Measurements from ENCODE around the gene CPSF4L.
A peak's percentile ranks its signal among the peaks of the same experiment; 100 is the strongest.

CPSF4L gene

DNA sequence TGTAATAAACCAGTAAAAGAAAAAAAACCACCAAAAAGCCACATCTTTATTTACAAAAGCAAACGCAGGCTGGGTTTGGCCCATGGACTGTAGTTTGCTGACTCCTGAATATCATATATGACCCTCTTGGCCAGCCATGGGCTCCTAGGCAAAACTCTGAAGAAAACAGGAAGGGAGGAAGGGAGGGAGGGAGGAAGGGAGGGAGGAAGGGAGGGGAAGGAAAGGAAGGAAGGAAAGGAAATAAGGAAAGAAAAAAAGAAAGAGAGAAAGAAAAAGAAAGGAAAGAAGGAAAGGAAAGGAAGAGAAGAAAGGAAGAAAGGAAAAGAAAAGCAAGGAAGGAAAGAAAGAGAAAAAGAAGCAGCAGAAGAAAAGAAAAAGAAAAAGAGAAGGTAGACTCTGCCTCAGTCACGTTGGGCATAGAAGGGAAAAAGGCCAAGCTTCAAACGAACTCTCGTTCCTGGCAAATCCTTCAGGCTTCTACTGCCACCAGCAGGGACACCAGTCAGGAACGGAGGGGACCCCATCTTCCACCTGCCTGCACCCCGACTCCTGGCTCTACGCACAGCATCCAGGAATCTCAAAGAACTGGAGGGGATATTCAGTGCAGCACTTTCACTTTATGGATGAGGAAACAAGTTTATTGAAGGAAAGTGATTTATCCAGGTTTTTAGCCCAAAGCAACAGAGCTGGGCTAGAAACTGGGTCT, 28.0 kb upstream of the CPSF4L start:
- Histone ChIP-seq H3K79me1 (replicated peaks; ENCODE audit: low read length, poor library complexity, severe bottlenecking) (peaks cover 34% of the 10 kb centered on the region), H3K9me3 (ENCODE audit: control insufficient read depth, low read length) (no peaks in the 10 kb centered on the region), H3K4me3 (ENCODE audit: insufficient read depth in 1 of 2, low read depth in 1 of 2, low read length in 2 of 2) (peak overlapping the region in 1 of 2 experiments; percentile 25), H3K4me1 (ENCODE audit: control insufficient read depth, insufficient read depth, low read depth, low read length) (peaks cover 53% of the 10 kb centered on the region), H2BK120ac (ENCODE audit: low read depth, low read length) (no peak overlapping the region), H2BK15ac (ENCODE audit: low read depth, poor library complexity, severe bottlenecking) (no peak overlapping the region), H3K23ac (ENCODE audit: low read length in 2 of 2) (no peak overlapping the region), H3K36me3 (ENCODE audit: control insufficient read depth in 1 of 2, insufficient read depth in 2 of 2, low read depth in 1 of 2, low read length in 2 of 2) (peaks cover 16 to 30% of the 10 kb centered on the region in 2 experiments), H3K4me2 (ENCODE audit: low read length, poor library complexity, severe bottlenecking) (no peak overlapping the region), H3K14ac (ENCODE audit: low read length in 2 of 2) (no peak overlapping the region), H2BK5ac (ENCODE audit: low read depth, low read length, poor library complexity, severe bottlenecking) (no peak overlapping the region), H3K27ac (ENCODE audit: low read length, poor library complexity, severe bottlenecking) (no peak overlapping the region), H4K91ac (ENCODE audit: low read length) (no peak overlapping the region), H3K27me3 (ENCODE audit: control insufficient read depth in 1 of 2, insufficient read depth in 1 of 2, low read length in 2 of 2) (no peaks in the 10 kb centered on the region), H2AK5ac (ENCODE audit: low read length, severe bottlenecking) (no peak overlapping the region), H4K8ac (ENCODE audit: low read length) (no peak overlapping the region), H3K4ac (ENCODE audit: low read depth in 1 of 2, low read length in 2 of 2) (no peak overlapping the region), H3K9ac (ENCODE audit: low read length) (peak overlapping the region; percentile 49), H2BK12ac (ENCODE audit: low read length in 2 of 2) (peak overlapping the region in 1 of 2 experiments; percentile 29), H2AFZ (ENCODE audit: low read depth, low read length) (no peak overlapping the region), H3K18ac (ENCODE audit: low read depth in 1 of 2, low read length in 2 of 2) (peak overlapping the region in 1 of 2 experiments; percentile 24)
- WGBS = 89% methylated on average over 7 of the region's 7 CpGs
- DNase-seq = no peak

DNA sequence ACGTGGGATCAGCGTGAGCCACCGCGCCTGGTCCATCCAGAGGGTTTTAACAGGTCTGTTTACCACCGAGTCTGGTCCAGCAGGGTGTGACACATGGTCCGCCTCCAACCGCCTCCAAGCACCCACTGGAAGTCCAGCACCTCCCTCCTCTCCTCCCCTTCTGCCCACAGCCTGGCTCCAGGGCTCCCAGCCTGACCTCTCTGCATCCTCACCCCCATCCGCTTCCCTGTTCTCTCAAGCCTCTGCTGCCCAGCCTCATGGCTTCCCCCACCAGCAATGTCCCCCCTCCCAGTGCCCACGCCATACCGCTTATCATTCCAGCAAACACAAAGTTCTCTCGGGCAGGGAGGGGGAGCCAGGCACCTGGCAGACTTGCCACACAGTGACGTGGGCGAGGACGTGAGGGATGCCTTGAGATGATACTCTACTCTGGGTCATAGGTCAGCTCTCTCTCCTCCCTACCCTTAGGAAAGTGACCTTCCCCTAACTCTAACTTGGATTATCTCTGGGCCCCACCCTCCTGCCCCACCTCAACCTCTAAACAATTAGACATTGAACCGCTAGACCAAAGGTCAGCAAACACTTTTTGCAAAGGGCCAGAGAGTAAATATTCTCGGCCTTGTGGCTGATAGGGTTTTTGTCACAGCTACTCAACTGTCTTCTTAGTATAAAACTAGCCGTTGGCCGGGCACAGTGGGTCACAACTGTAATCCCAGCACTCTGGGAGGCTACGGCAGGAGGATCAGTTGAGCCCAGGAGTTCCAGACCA, 27.0 kb upstream of the CPSF4L start:
- Histone ChIP-seq H3K27me3 (ENCODE audit: control insufficient read depth in 1 of 2, insufficient read depth in 1 of 2, low read length in 2 of 2) (no peaks in the 10 kb centered on the region), H3K9me3 (ENCODE audit: control insufficient read depth, low read length) (no peaks in the 10 kb centered on the region), H3K27ac (ENCODE audit: low read length, poor library complexity, severe bottlenecking) (no peak overlapping the region), H3K14ac (ENCODE audit: low read length in 2 of 2) (no peak overlapping the region), H2BK5ac (ENCODE audit: low read depth, low read length, poor library complexity, severe bottlenecking) (no peak overlapping the region), H2BK12ac (ENCODE audit: low read length in 2 of 2) (peak overlapping the region in 1 of 2 experiments; percentile 15), H4K91ac (ENCODE audit: low read length) (no peak overlapping the region), H3K4me1 (ENCODE audit: control insufficient read depth, insufficient read depth, low read depth, low read length) (peaks cover 49% of the 10 kb centered on the region), H3K4me3 (ENCODE audit: insufficient read depth in 1 of 2, low read depth in 1 of 2, low read length in 2 of 2) (no peak overlapping the region), H2AK5ac (ENCODE audit: low read length, severe bottlenecking) (no peak overlapping the region), H4K8ac (ENCODE audit: low read length) (no peak overlapping the region), H3K36me3 (ENCODE audit: control insufficient read depth in 1 of 2, insufficient read depth in 2 of 2, low read depth in 1 of 2, low read length in 2 of 2) (peaks cover 26 to 37% of the 10 kb centered on the region in 2 experiments), H3K23ac (ENCODE audit: low read length in 2 of 2) (no peak overlapping the region), H2BK15ac (ENCODE audit: low read depth, poor library complexity, severe bottlenecking) (no peak overlapping the region), H3K79me1 (replicated peaks; ENCODE audit: low read length, poor library complexity, severe bottlenecking) (peaks cover 39% of the 10 kb centered on the region), H3K4me2 (ENCODE audit: low read length, poor library complexity, severe bottlenecking) (no peak overlapping the region), H3K18ac (ENCODE audit: low read depth in 1 of 2, low read length in 2 of 2) (no peak overlapping the region), H3K9ac (ENCODE audit: low read length) (peak overlapping the region; percentile 26), H2AFZ (ENCODE audit: low read depth, low read length) (no peak overlapping the region), H3K4ac (ENCODE audit: low read depth in 1 of 2, low read length in 2 of 2) (no peak overlapping the region), H2BK120ac (ENCODE audit: low read depth, low read length) (no peak overlapping the region)
- no peak for DNase-seq
- 87% methylated on average over 19 of the region's 19 CpGs for WGBS

DNA sequence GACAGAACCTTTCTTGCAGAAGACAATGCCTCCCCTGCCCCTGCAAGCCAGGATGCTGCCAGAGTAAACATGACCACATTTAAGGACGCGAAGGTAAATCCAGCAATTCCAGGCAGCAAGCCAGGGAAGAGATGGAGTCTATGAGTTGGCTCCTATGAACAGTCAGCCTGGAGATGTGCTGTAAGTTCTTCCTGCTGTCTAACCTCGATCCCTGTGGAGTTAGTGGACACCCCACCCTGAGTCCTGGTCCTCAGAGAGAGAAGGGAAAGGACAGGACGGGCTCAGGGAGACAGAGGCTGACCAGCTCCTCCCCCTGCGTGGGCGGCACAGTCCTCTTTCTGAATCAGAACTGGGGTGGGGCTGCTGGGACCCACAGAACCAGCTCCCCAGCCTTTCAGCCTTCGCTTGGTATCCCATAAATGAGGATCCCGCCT, 25.2 kb upstream of the CPSF4L start:
- no peak overlapping the region for H3K23ac ChIP-seq (ENCODE audit: low read length in 2 of 2)
- no peak for DNase-seq
- H3K79me1 ChIP-seq (replicated peaks; ENCODE audit: low read length, poor library complexity, severe bottlenecking) = peaks cover 52% of the 10 kb centered on the region
- peak overlapping the region in 1 of 2 experiments; percentile 7 for H2BK12ac ChIP-seq (ENCODE audit: low read length in 2 of 2)
- H3K14ac ChIP-seq (ENCODE audit: low read length in 2 of 2) = no peak overlapping the region
- H4K8ac ChIP-seq (ENCODE audit: low read length) = no peak overlapping the region
- no peak overlapping the region for H3K18ac ChIP-seq (ENCODE audit: low read depth in 1 of 2, low read length in 2 of 2)
- peak overlapping the region; percentile 12 for H2BK15ac ChIP-seq (ENCODE audit: low read depth, poor library complexity, severe bottlenecking)
- H3K27ac ChIP-seq (ENCODE audit: low read length, poor library complexity, severe bottlenecking) = no peak overlapping the region
- no peak overlapping the region for H2AK5ac ChIP-seq (ENCODE audit: low read length, severe bottlenecking)
- H3K36me3 ChIP-seq (ENCODE audit: control insufficient read depth in 1 of 2, insufficient read depth in 2 of 2, low read depth in 1 of 2, low read length in 2 of 2) = peaks cover 41 to 49% of the 10 kb centered on the region in 2 experiments
- no peak overlapping the region for H2BK5ac ChIP-seq (ENCODE audit: low read depth, low read length, poor library complexity, severe bottlenecking)
- H3K4ac ChIP-seq (ENCODE audit: low read depth in 1 of 2, low read length in 2 of 2) = no peak overlapping the region
- no peaks in the 10 kb centered on the region for H3K27me3 ChIP-seq (ENCODE audit: control insufficient read depth in 1 of 2, insufficient read depth in 1 of 2, low read length in 2 of 2)
- H4K91ac ChIP-seq (ENCODE audit: low read length) = no peak overlapping the region
- peaks cover 35% of the 10 kb centered on the region for H3K4me1 ChIP-seq (ENCODE audit: control insufficient read depth, insufficient read depth, low read depth, low read length)
- no peak overlapping the region for H2BK120ac ChIP-seq (ENCODE audit: low read depth, low read length)
- H3K4me3 ChIP-seq (ENCODE audit: insufficient read depth in 1 of 2, low read depth in 1 of 2, low read length in 2 of 2) = no peak overlapping the region
- H2AFZ ChIP-seq (ENCODE audit: low read depth, low read length) = no peak overlapping the region
- H3K4me2 ChIP-seq (ENCODE audit: low read length, poor library complexity, severe bottlenecking) = no peak overlapping the region
- 96% methylated on average over 8 of the region's 8 CpGs for WGBS
- no peaks in the 10 kb centered on the region for H3K9me3 ChIP-seq (ENCODE audit: control insufficient read depth, low read length)
- peak overlapping the region; percentile 24 for H3K9ac ChIP-seq (ENCODE audit: low read length)

Measured in mesenchymal stem cell (in vitro differentiated cells and primary cell).